ENCODE measurements around the gene SYTL3.

GRCh38 chr6:158639056-158639455, 10.8 kb upstream of the SYTL3 start:
- TF ChIP-seq TAF1 (IDR thresholded peaks at IDR 0.05; ENCODE audit: borderline replicate concordance, low read depth, low read length) = no peak
- TF ChIP-seq POLR2A (IDR thresholded peaks at IDR 0.05; ENCODE audit: low read depth, low read length) = no peak
- TF ChIP-seq POLR2AphosphoS5 (IDR thresholded peaks at IDR 0.05; ENCODE audit: low read depth, low read length) = no peak

All from GM12892 (cell line).